HCT116 (cell line): ENCODE data around the gene TMEM52B. TPM values are rescaled to one million over a fixed set of nuclear protein-coding genes. Genes with fewer than 3 reads are reported as not detected.

ENCODE experiments used
- ATAC-seq: fragments of 200-7000 bp; cut with Tn5 transposase; 2 replicates; pipeline ENCODE4 v1.9.1; 2020; ENCODE audit warnings: mild to moderate bottlenecking, moderate library complexity
- BruUV-seq: library from RNA; stranded (reverse); fragments of 400-500 nt; replicated peaks from 2 replicates; lab custom pipeline; 2021; lab: Mats Ljungman, UMichigan
- CTCF ChIA-PET: fragments of 300-600 bp; sonication (Branson Sonifier 250); formaldehyde crosslinking; loops from one replicate; lab custom pipeline; 2021; ENCODE audit warnings: antibody characterized with exemption; lab: Charles Lee
- POLR2A ChIA-PET: fragments of 300-600, 350-600 bp; sonication (Branson Sonifier 250); formaldehyde crosslinking; loops from one replicate; lab custom pipeline; 2021; ENCODE audit warnings: antibody characterized with exemption; lab: Charles Lee
- RAD21 ChIA-PET, 2 experiments: fragments of 300-600 bp; sonication (Branson Sonifier 250); formaldehyde crosslinking; loops; one replicate each; lab custom pipeline; 2023; ENCODE audit warnings: low total read pairs in 2 of 2; ENCODE audit not compliant: uncharacterized antibody in 2 of 2, unreplicated experiment in 2 of 2, low non-redundant PET in 1 of 2; lab: Charles Lee
- DNase-seq: peaks from one replicate; pipeline ENCODE4 v3.0.0-alpha.2; 2010; ENCODE audit warnings: low read depth, low spot score
- H2AFZ ChIP-seq: fragments of 200-600 bp; shearing (Covaris generic), sonication (generic); 2 replicates; pipeline ENCODE4 v1.6.1; 2017; ENCODE audit warnings: low read depth, mixed run types, mixed read lengths, antibody characterized with exemption, low read length; ENCODE audit not compliant: poor library complexity, severe bottlenecking
- H3K27ac ChIP-seq: 2 replicates; pipeline ENCODE4 v1.5.1; 2012; ENCODE audit warnings: low read depth, low read length
- H3K27me3 ChIP-seq: fragments of 200-600 bp; sonication (generic); 2 replicates; pipeline ENCODE4 v1.6.1; 2016; ENCODE audit warnings: mixed run types, low read length, mixed read lengths; ENCODE audit not compliant: insufficient read depth
- H3K36me3 ChIP-seq, 2 experiments: fragments of 200-500 bp in 1 of 2; fragments of 200-600 bp in 1 of 2; sonication (Bioruptor generic) in 1 of 2; sonication (generic) in 1 of 2; 2 replicates each; pipeline versions ENCODE4 v1.5.1 to v1.6.1; 2014 to 2016; ENCODE audit warnings: low read length in 2 of 2, inconsistent platforms in 1 of 2, mixed read lengths in 1 of 2, mixed run types in 1 of 2; ENCODE audit not compliant: insufficient read depth in 2 of 2, control insufficient read depth in 1 of 2
- H3K4me1 ChIP-seq, 2 experiments: fragments of 200-600 bp in 1 of 2; sonication (generic) in 1 of 2; 2 replicates each; pipeline versions ENCODE4 v1.5.1 to v1.6.1; 2012 to 2017; ENCODE audit warnings: low read length in 2 of 2, inconsistent platforms in 1 of 2, mild to moderate bottlenecking in 1 of 2, mixed read lengths in 1 of 2, mixed run types in 1 of 2, moderate library complexity in 1 of 2; ENCODE audit not compliant: insufficient read depth in 2 of 2, control insufficient read depth in 1 of 2
- H3K4me2 ChIP-seq: fragments of 200-600 bp; sonication (generic); 2 replicates; pipeline ENCODE4 v1.6.1; 2017; ENCODE audit warnings: mixed run types, low read length, mixed read lengths
- H3K4me3 ChIP-seq, 2 experiments: fragments of 200-600 bp in 1 of 2; sonication (generic) in 1 of 2; replicated peaks in 1 of 2; 2 replicates each; pipeline ENCODE4 v1.5.1; 2011 to 2016; ENCODE audit warnings: low read length in 2 of 2, control low read depth in 1 of 2, low read depth in 1 of 2, mild to moderate bottlenecking in 1 of 2, mixed read lengths in 1 of 2, mixed run types in 1 of 2
- H3K79me2 ChIP-seq: fragments of 200-600 bp; sonication (generic); 2 replicates; pipeline ENCODE4 v1.6.1; 2017; ENCODE audit warnings: mild to moderate bottlenecking, mixed run types, low read length, moderate library complexity, mixed read lengths; ENCODE audit not compliant: insufficient read depth
- H3K9ac ChIP-seq: fragments of 200-600 bp; sonication (generic); 2 replicates; pipeline ENCODE4 v1.6.1; 2016; ENCODE audit warnings: low read length, mixed read lengths
- H3K9me2 ChIP-seq: fragments of 200-600 bp; sonication (generic), shearing (Covaris generic); 2 replicates; pipeline ENCODE4 v1.6.1; 2017; ENCODE audit warnings: mixed run types, mild to moderate bottlenecking, moderate library complexity; ENCODE audit not compliant: insufficient read depth
- H3K9me3 ChIP-seq, 2 experiments: fragments of 200-500 bp in 1 of 2; fragments of 200-600 bp in 1 of 2; sonication (Bioruptor generic) in 1 of 2; sonication (generic) in 1 of 2; 2 replicates each; pipeline ENCODE4 v1.6.1; 2014 to 2017; ENCODE audit warnings: low read length in 2 of 2, mixed read lengths in 2 of 2, inconsistent platforms in 1 of 2, low read depth in 1 of 2, mild to moderate bottlenecking in 1 of 2, mixed run types in 1 of 2, moderate library complexity in 1 of 2; ENCODE audit not compliant: control insufficient read depth in 1 of 2, insufficient read depth in 1 of 2
- H4K20me1 ChIP-seq: fragments of 200-600 bp; sonication (generic), shearing (Covaris generic); 2 replicates; pipeline ENCODE4 v1.6.1; 2017; ENCODE audit warnings: mixed run types, mild to moderate bottlenecking, moderate library complexity; ENCODE audit not compliant: insufficient read depth
- ATF3 ChIP-seq: IDR thresholded peaks from 2 replicates; pipeline ENCODE4 v1.6.1; 2012
- CBX3 ChIP-seq: IDR thresholded peaks from 2 replicates; pipeline ENCODE4 v1.6.1; 2012; ENCODE audit warnings: low read depth
- CEBPB ChIP-seq: IDR thresholded peaks from 2 replicates; pipeline ENCODE4 v1.6.1; 2012; ENCODE audit warnings: low read depth
- EGR1 ChIP-seq: IDR thresholded peaks from 2 replicates; pipeline ENCODE4 v1.6.1; 2012; ENCODE audit warnings: low read depth
- ELF1 ChIP-seq: IDR thresholded peaks from 2 replicates; pipeline ENCODE4 v1.6.1; 2012; ENCODE audit warnings: low read depth, borderline replicate concordance
- EZH2 ChIP-seq: fragments of 200-600 bp; sonication (generic); IDR thresholded peaks from 2 replicates; pipeline ENCODE4 v1.6.1; 2017; ENCODE audit warnings: antibody characterized with exemption, mixed run types
- MAX ChIP-seq: IDR thresholded peaks from 2 replicates; pipeline ENCODE4 v1.6.1; 2012
- POLR2AphosphoS5 ChIP-seq: IDR thresholded peaks from 2 replicates; pipeline ENCODE4 v1.6.1; 2011; ENCODE audit warnings: mild to moderate bottlenecking, low read depth, low read length, moderate library complexity
- RAD21 ChIP-seq: IDR thresholded peaks from 2 replicates; pipeline ENCODE4 v1.6.1; 2012; ENCODE audit warnings: low read depth, mild to moderate bottlenecking
- SP1 ChIP-seq: IDR thresholded peaks from 2 replicates; pipeline ENCODE4 v1.6.1; 2012; ENCODE audit warnings: low read depth
- SRF ChIP-seq: IDR thresholded peaks from 2 replicates; pipeline ENCODE4 v1.6.1; 2012; ENCODE audit warnings: low read depth
- TCF7L2 ChIP-seq: IDR thresholded peaks from 2 replicates; pipeline ENCODE4 v1.7.0; 2011; ENCODE audit warnings: borderline replicate concordance, inconsistent platforms; ENCODE audit not compliant: insufficient read depth, insufficient read length; ENCODE audit errors: extremely low read depth
- ZBTB33 ChIP-seq: IDR thresholded peaks from 2 replicates; pipeline ENCODE4 v1.6.1; 2011; ENCODE audit warnings: mild to moderate bottlenecking, low read length, moderate library complexity; ENCODE audit not compliant: insufficient replicate concordance; ENCODE audit errors: extremely low read depth
- ZFX ChIP-seq: fragments of 450-650 bp; IDR thresholded peaks from 2 replicates; pipeline ENCODE4 v1.6.1; 2017
- ZNF274 ChIP-seq: fragments of 200-500 bp; sonication (Bioruptor generic); IDR thresholded peaks from 2 replicates; pipeline ENCODE4 v1.6.1; 2014; ENCODE audit warnings: mild to moderate bottlenecking, low read depth, low read length, inconsistent platforms
- intact Hi-C: fragments of 100-400 bp; cut with micrococcal nuclease; formaldehyde crosslinking; loops from 2 replicates; pipeline ENCODE4 v1.10.0; 2022
- total RNA-seq: library from RNA; stranded (reverse); gene quantifications from one replicate; pipeline ENCODE4 v1.2.1, GENCODE V29; 2021; ENCODE audit not compliant: unreplicated experiment

The TMEM52B gene
- total RNA-seq, 1 experiment from 2014 or later, result not detected

GRCh38 chr12:10130042-10130441, 48.8 kb upstream of the TMEM52B start, which contains the start of gene CLEC7A:
Gene CLEC7A (minus strand): TSS chr12:10130199. CDS start chr12:10130082, 117 bp downstream.
- H3K9ac ChIP-seq, result no peak within 1 kb of the TSS
- H3K36me3 ChIP-seq, result no peaks in the 10 kb centered on the region
- no peak within 1 kb of the TSS for H3K4me3 ChIP-seq
- no peak within 1 kb of the TSS for H2AFZ ChIP-seq
- TF ChIP-seq ELF1, result no peak
- TF ChIP-seq ZNF274, result no peak
- TF ChIP-seq MAX, result no peak
- TF ChIP-seq ATF3, result no peak
- TF ChIP-seq TCF7L2, result no peak
- no peak for TF ChIP-seq RAD21
- no peak for TF ChIP-seq ZFX
- TF ChIP-seq CBX3, result no peak
- TF ChIP-seq SRF, result no peak
- TF ChIP-seq ZBTB33, result no peak
- no peak for TF ChIP-seq POLR2AphosphoS5
- no peak for TF ChIP-seq EGR1
- no peak for TF ChIP-seq SP1
- TF ChIP-seq CEBPB, result no peak
- TF ChIP-seq EZH2, result no peak
- ChIA-PET RAD21 (no interaction called here), CTCF (no interaction called here), POLR2A (no interaction called here)
- no peaks in the 10 kb centered on the region for H3K9me3 ChIP-seq
- H3K4me2 ChIP-seq, result no peak within 1 kb of the TSS
- DNase-seq (no peak), ATAC-seq (no peak)
- peaks cover 11% of the 10 kb centered on the region for H3K27me3 ChIP-seq
- H3K4me1 ChIP-seq, result peaks cover 0 to 3% of the 10 kb centered on the region in 2 experiments; a peak in 1 of 4 replicates
- no peaks in the 10 kb centered on the region for H3K79me2 ChIP-seq
- H3K27ac ChIP-seq, result no peak within 1 kb of the TSS
- no TSS peak for BruUV-seq
- intact Hi-C loops, result no loop called here
- H4K20me1 ChIP-seq, result no peaks in the 10 kb centered on the region
- no peaks in the 10 kb centered on the region for H3K9me2 ChIP-seq
